Measurements from ENCODE around the gene MCF2L2. TPM values are rescaled to one million over a fixed set of nuclear protein-coding genes. Genes with fewer than 3 reads are reported as not detected.

The MCF2L2 gene
- total and polyA plus RNA-seq, 2 donors (not counting 1 experiment from before 2014, with no cell fraction given), result 0.03 to 1.6 TPM

- DNase-seq (no peak), ATAC-seq (ENCODE audit: low read depth) (no peak)
- no peak overlapping the region for H3K9ac ChIP-seq (ENCODE audit: low read length)
- peaks cover 8% of the 10 kb centered on the region for H3K27me3 Mint-ChIP-seq
- no peaks in the 10 kb centered on the region for H3K9me3 ChIP-seq (ENCODE audit: control extremely low read depth in 1 of 3, control insufficient read depth in 2 of 3, insufficient read depth in 1 of 3, low read length in 2 of 3)
- no peaks in the 10 kb centered on the region for H3K9me3 Mint-ChIP-seq (ENCODE audit: insufficient read depth)
- peaks cover 0 to 6% (median 1%) of the 10 kb centered on the region in 4 experiments for H3K27me3 ChIP-seq (replicated peaks in 1 of 4; ENCODE audit: control extremely low read depth in 1 of 4, control insufficient read depth in 3 of 4, insufficient read depth in 4 of 4, low read length in 3 of 4)
- no peaks in the 10 kb centered on the region for H3K36me3 ChIP-seq (replicated peaks in 1 of 2; ENCODE audit: control extremely low read depth in 1 of 2, control insufficient read depth in 1 of 2, extremely low read depth in 1 of 2, insufficient read depth in 2 of 2, low read length in 1 of 2)
- ChIA-PET POLR2A (no interaction called here), CTCF (interaction anchor here (2.2 kb wide), 1 partner anchor 25 kb away, joined by 9 read pairs; no protein-coding TSS in a partner anchor)
- H3K27ac Mint-ChIP-seq, result no peak overlapping the region
- intact Hi-C loops (cut with micrococcal nuclease), result no loop called here
- H3K4me1 Mint-ChIP-seq, result no peaks in the 10 kb centered on the region
- no peaks in the 10 kb centered on the region for H3K79me2 ChIP-seq (ENCODE audit: control insufficient read depth, insufficient read depth, low read length)
- H3K4me1 ChIP-seq (ENCODE audit: control insufficient read depth in 2 of 2, insufficient read depth in 2 of 2, low read length in 2 of 2), result no peaks in the 10 kb centered on the region
- no peak overlapping the region for H3K27ac ChIP-seq (ENCODE audit: low read length in 2 of 2)
- TF ChIP-seq CTCF (IDR thresholded peaks at IDR 0.05) (no peak), EZH2 (IDR thresholded peaks at IDR 0.05; ENCODE audit: borderline replicate concordance, insufficient read depth, low read depth, low read length, poor library complexity, severe bottlenecking) (no peak)
- no peak overlapping the region for H3K4me2 ChIP-seq (replicated peaks; ENCODE audit: low read depth, low read length, poor library complexity, severe bottlenecking)
- H4K20me1 ChIP-seq (ENCODE audit: control insufficient read depth, insufficient read depth, low read length, poor library complexity, severe bottlenecking), result no peaks in the 10 kb centered on the region
- no peak overlapping the region for H3K4me3 ChIP-seq (ENCODE audit: control extremely low read depth in 1 of 5, extremely low read depth in 1 of 5, insufficient read depth in 1 of 5, low read depth in 2 of 5, low read length in 4 of 5)
- H3K4me3 Mint-ChIP-seq, result no peak overlapping the region
- no peak overlapping the region for H2AFZ ChIP-seq (ENCODE audit: insufficient read depth, low read depth, low read length, poor library complexity, severe bottlenecking)
Measured at GRCh38 chr3:183356920-183357319, 71.5 kb downstream of the MCF2L2 start.

GRCh38 chr3:183354874-183355273, 73.5 kb downstream of the MCF2L2 start:
- H3K9ac ChIP-seq (ENCODE audit: low read length), result no peak overlapping the region
- POLR2A ChIA-PET, result no interaction called here
- no peaks in the 10 kb centered on the region for H3K9me3 Mint-ChIP-seq (ENCODE audit: insufficient read depth)
- intact Hi-C loops (cut with micrococcal nuclease), result no loop called here
- H3K36me3 ChIP-seq (replicated peaks in 1 of 2; ENCODE audit: control extremely low read depth in 1 of 2, control insufficient read depth in 1 of 2, extremely low read depth in 1 of 2, insufficient read depth in 2 of 2, low read length in 1 of 2), result no peaks in the 10 kb centered on the region
- no peaks in the 10 kb centered on the region for H3K79me2 ChIP-seq (ENCODE audit: control insufficient read depth, insufficient read depth, low read length)
- DNase-seq (no peak), ATAC-seq (ENCODE audit: low read depth) (no peak)
- TF ChIP-seq EZH2 (IDR thresholded peaks at IDR 0.05; ENCODE audit: borderline replicate concordance, insufficient read depth, low read depth, low read length, poor library complexity, severe bottlenecking) (no peak), CTCF (IDR thresholded peaks at IDR 0.05) (no peak)
- no CpG with 5 or more reads among the region's 1 CpG for WGBS (ENCODE audit: insufficient coverage)
- peaks cover 10% of the 10 kb centered on the region for H3K27me3 Mint-ChIP-seq
- H3K27me3 ChIP-seq (replicated peaks in 1 of 4; ENCODE audit: control extremely low read depth in 1 of 4, control insufficient read depth in 3 of 4, insufficient read depth in 4 of 4, low read length in 3 of 4), result peaks cover 0 to 6% (median 1%) of the 10 kb centered on the region in 4 experiments
- no peak overlapping the region for H2AFZ ChIP-seq (ENCODE audit: insufficient read depth, low read depth, low read length, poor library complexity, severe bottlenecking)
- H3K27ac Mint-ChIP-seq, result no peak overlapping the region
- no peaks in the 10 kb centered on the region for H4K20me1 ChIP-seq (ENCODE audit: control insufficient read depth, insufficient read depth, low read length, poor library complexity, severe bottlenecking)
- H3K4me3 ChIP-seq (ENCODE audit: control extremely low read depth in 1 of 5, extremely low read depth in 1 of 5, insufficient read depth in 1 of 5, low read depth in 2 of 5, low read length in 4 of 5), result no peak overlapping the region
- H3K4me3 Mint-ChIP-seq, result no peak overlapping the region
- no peak overlapping the region for H3K27ac ChIP-seq (ENCODE audit: low read length in 2 of 2)
- CTCF ChIA-PET, result interaction anchor here (0.6 kb wide), 1 partner anchor 217 kb away, joined by 4 read pairs; no protein-coding TSS in a partner anchor
- H3K4me1 Mint-ChIP-seq, result no peaks in the 10 kb centered on the region
- no peaks in the 10 kb centered on the region for H3K4me1 ChIP-seq (ENCODE audit: control insufficient read depth in 2 of 2, insufficient read depth in 2 of 2, low read length in 2 of 2)
- no peak overlapping the region for H3K4me2 ChIP-seq (replicated peaks; ENCODE audit: low read depth, low read length, poor library complexity, severe bottlenecking)
- H3K9me3 ChIP-seq (ENCODE audit: control extremely low read depth in 1 of 3, control insufficient read depth in 2 of 3, insufficient read depth in 1 of 3, low read length in 2 of 3), result no peaks in the 10 kb centered on the region

Measured in B cell (primary cell).